Measurements from ENCODE around the gene FRY.

Gene FRY

GRCh38 chr13:32134241-32135055 is 102.9 kb downstream of the FRY start:
- no peak for DNase-seq (ENCODE audit: extremely low spot score)
- TF ChIP-seq CTCF (IDR thresholded peaks at IDR 0.05; ENCODE audit: control extremely low read depth, extremely low read depth, low read depth, missing control alignments), result no peak
- CTCF ChIA-PET, result interaction anchor here (1.7 kb wide), 1 partner anchor 30 kb away, joined by 5 read pairs; no protein-coding TSS in a partner anchor
- POLR2A ChIA-PET, result no interaction called here

- CTCF ChIA-PET, result interaction anchor here (1.7 kb wide), 1 partner anchor 30 kb away, joined by 5 read pairs; no protein-coding TSS in a partner anchor
- POLR2A ChIA-PET, result no interaction called here
- no peak for DNase-seq (ENCODE audit: extremely low spot score)
- TF ChIP-seq CTCF (IDR thresholded peaks at IDR 0.05; ENCODE audit: control extremely low read depth, extremely low read depth, low read depth, missing control alignments), result no peak
Observed at GRCh38 chr13:32135056-32135390, 103.4 kb downstream of the FRY start.

GRCh38 chr13:32135655-32136054 is 104.1 kb downstream of the FRY start:
- DNase-seq (ENCODE audit: extremely low spot score), result no peak
- CTCF ChIA-PET, result interaction anchor here (1.7 kb wide), 1 partner anchor 29 kb away, joined by 5 read pairs; no protein-coding TSS in a partner anchor
- POLR2A ChIA-PET, result no interaction called here
- TF ChIP-seq CTCF (IDR thresholded peaks at IDR 0.05; ENCODE audit: control extremely low read depth, extremely low read depth, low read depth, missing control alignments), result no peak

GRCh38 chr13:32136061-32136460 is 104.5 kb downstream of the FRY start:
- CTCF ChIA-PET, result interaction anchor here (1.7 kb wide), 1 partner anchor 29 kb away, joined by 5 read pairs; no protein-coding TSS in a partner anchor
- POLR2A ChIA-PET, result no interaction called here
- TF ChIP-seq CTCF (IDR thresholded peaks at IDR 0.05; ENCODE audit: control extremely low read depth, extremely low read depth, low read depth, missing control alignments), result no peak

GRCh38 chr13:32136716-32137115 is 105.1 kb downstream of the FRY start:
- ChIA-PET CTCF (interaction anchor here (0.7 to 0.8 kb wide), 2 partner anchors 12 to 22 kb away, joined by 3 read pairs; no protein-coding TSS in a partner anchor), POLR2A (no interaction called here)
- DNase-seq (ENCODE audit: extremely low spot score), result no peak
- TF ChIP-seq CTCF (IDR thresholded peaks at IDR 0.05; ENCODE audit: control extremely low read depth, extremely low read depth, low read depth, missing control alignments), result no peak

More at GRCh38 chr13:32136061-32136460, 104.5 kb downstream of the FRY start:
- DNase-seq (ENCODE audit: extremely low spot score), result no peak

GRCh38 chr13:32139251-32139650 is 107.7 kb downstream of the FRY start:
- ChIA-PET POLR2A (no interaction called here), CTCF (interaction anchor here (0.8 to 1.6 kb wide), 2 partner anchors 11 to 26 kb away, joined by 3 to 4 read pairs; no protein-coding TSS in a partner anchor)
- DNase-seq (ENCODE audit: extremely low spot score), result no peak
- TF ChIP-seq CTCF (IDR thresholded peaks at IDR 0.05; ENCODE audit: control extremely low read depth, extremely low read depth, low read depth, missing control alignments), result no peak

Data from GM10248 (cell line).